ENCODE data around the gene RAB1B. TPM values are rescaled to one million over a fixed set of nuclear protein-coding genes. Genes with fewer than 3 reads are reported as not detected.

The RAB1B gene
- total RNA-seq, 1 experiment from 2014 or later, result 380 TPM

- Histone ChIP-seq H2AFZ (ENCODE audit: low read length) (no peak overlapping the region), H3K9ac (ENCODE audit: low read length) (no peak overlapping the region), H3K9me3 (ENCODE audit: low read length) (no peaks in the 10 kb centered on the region), H3K79me2 (ENCODE audit: low read length) (no peaks in the 10 kb centered on the region), H3K4me1 (ENCODE audit: insufficient read depth, low read length) (peaks cover 1% of the 10 kb centered on the region; the same call in 1 of the 2 replicates), H3F3A (ENCODE audit: low read length, unreplicated experiment) (no peaks in the 10 kb centered on the region), H3K36me3 (ENCODE audit: low read depth, low read length) (no peaks in the 10 kb centered on the region; the same call in 1 of the 2 replicates), H3K9me2 (replicated peaks; ENCODE audit: low read length) (no peaks in the 10 kb centered on the region), H3K27ac (ENCODE audit: low read length) (no peak overlapping the region), H3K4me3 (ENCODE audit: low read length) (no peak overlapping the region), H3K27me3 (ENCODE audit: low read length) (no peaks in the 10 kb centered on the region), H3K4me2 (ENCODE audit: low read length) (no peak overlapping the region), H4K20me1 (ENCODE audit: low read length) (no peaks in the 10 kb centered on the region)
- intact Hi-C loops (cut with micrococcal nuclease), result no loop called here
- CTCF ChIA-PET, result no interaction called here
- DNase-seq, result no peak
- no peak for TF ChIP-seq EZH2 (IDR thresholded peaks at IDR 0.05; ENCODE audit: low read length, unreplicated experiment)
- TF ChIP-seq EZH2phosphoT487 (IDR thresholded peaks at IDR 0.05; ENCODE audit: borderline replicate concordance, low read length), result no peak
- TF ChIP-seq CTCF (conservative IDR thresholded peaks at IDR 0.05; ENCODE audit: low read depth, low read length), result no peak
- ATAC-seq, result no peak
- BruUV-seq (replicated peaks), result no TSS peak
- POLR2A ChIA-PET (ENCODE audit: unreplicated experiment), result no interaction called here
Observed at GRCh38 chr11:66231561-66231960, 36.9 kb upstream of the RAB1B start.

- Histone ChIP-seq H3K27ac (ENCODE audit: low read length) (no peak overlapping the region), H3K4me1 (ENCODE audit: insufficient read depth, low read length) (no peaks in the 10 kb centered on the region), H3F3A (ENCODE audit: low read length, unreplicated experiment) (no peaks in the 10 kb centered on the region), H3K9ac (ENCODE audit: low read length) (no peak overlapping the region), H3K4me3 (ENCODE audit: low read length) (no peak overlapping the region), H3K36me3 (ENCODE audit: low read depth, low read length) (no peaks in the 10 kb centered on the region; the same call in 1 of the 2 replicates), H3K79me2 (ENCODE audit: low read length) (no peaks in the 10 kb centered on the region), H3K9me3 (ENCODE audit: low read length) (no peaks in the 10 kb centered on the region), H3K27me3 (ENCODE audit: low read length) (no peaks in the 10 kb centered on the region), H2AFZ (ENCODE audit: low read length) (no peak overlapping the region), H4K20me1 (ENCODE audit: low read length) (no peaks in the 10 kb centered on the region), H3K9me2 (replicated peaks; ENCODE audit: low read length) (no peaks in the 10 kb centered on the region), H3K4me2 (ENCODE audit: low read length) (no peak overlapping the region)
- POLR2A ChIA-PET (ENCODE audit: unreplicated experiment), result no interaction called here
- ATAC-seq (no peak), DNase-seq (no peak)
- intact Hi-C loops (cut with micrococcal nuclease), result no loop called here
- BruUV-seq (replicated peaks), result no TSS peak
- CTCF ChIA-PET, result no interaction called here
- TF ChIP-seq EZH2phosphoT487 (IDR thresholded peaks at IDR 0.05; ENCODE audit: borderline replicate concordance, low read length), result no peak
- no peak for TF ChIP-seq EZH2 (IDR thresholded peaks at IDR 0.05; ENCODE audit: low read length, unreplicated experiment)
- no peak for TF ChIP-seq CTCF (conservative IDR thresholded peaks at IDR 0.05; ENCODE audit: low read depth, low read length)
Observed at GRCh38 chr11:66232769-66233168, 35.7 kb upstream of the RAB1B start.

GRCh38 chr11:66233301-66233700, 35.1 kb upstream of the RAB1B start:
- intact Hi-C loops (cut with micrococcal nuclease), result no loop called here
- TF ChIP-seq EZH2phosphoT487 (IDR thresholded peaks at IDR 0.05; ENCODE audit: borderline replicate concordance, low read length), result no peak
- no peak for TF ChIP-seq EZH2 (IDR thresholded peaks at IDR 0.05; ENCODE audit: low read length, unreplicated experiment)
- TF ChIP-seq CTCF (conservative IDR thresholded peaks at IDR 0.05; ENCODE audit: low read depth, low read length), result no peak
- H3K9me3 ChIP-seq (ENCODE audit: low read length), result no peaks in the 10 kb centered on the region
- no peak overlapping the region for H3K4me2 ChIP-seq (ENCODE audit: low read length)
- H3F3A ChIP-seq (ENCODE audit: low read length, unreplicated experiment), result no peaks in the 10 kb centered on the region
- ATAC-seq (no peak), DNase-seq (no peak)
- no peak overlapping the region for H3K9ac ChIP-seq (ENCODE audit: low read length)
- H3K4me1 ChIP-seq (ENCODE audit: insufficient read depth, low read length), result no peaks in the 10 kb centered on the region
- H3K9me2 ChIP-seq (replicated peaks; ENCODE audit: low read length), result no peaks in the 10 kb centered on the region
- POLR2A ChIA-PET (ENCODE audit: unreplicated experiment), result no interaction called here
- H3K36me3 ChIP-seq (ENCODE audit: low read depth, low read length), result no peaks in the 10 kb centered on the region; the same call in 1 of the 2 replicates
- CTCF ChIA-PET, result no interaction called here
- no peaks in the 10 kb centered on the region for H3K79me2 ChIP-seq (ENCODE audit: low read length)
- no TSS peak for BruUV-seq (replicated peaks)
- H3K4me3 ChIP-seq (ENCODE audit: low read length), result no peak overlapping the region
- no peaks in the 10 kb centered on the region for H3K27me3 ChIP-seq (ENCODE audit: low read length)
- no peak overlapping the region for H3K27ac ChIP-seq (ENCODE audit: low read length)
- H4K20me1 ChIP-seq (ENCODE audit: low read length), result no peaks in the 10 kb centered on the region
- H2AFZ ChIP-seq (ENCODE audit: low read length), result no peak overlapping the region

Data from PC-3 (cell line).